ENCODE results near the gene PFDN2.

Gene PFDN2

DNA sequence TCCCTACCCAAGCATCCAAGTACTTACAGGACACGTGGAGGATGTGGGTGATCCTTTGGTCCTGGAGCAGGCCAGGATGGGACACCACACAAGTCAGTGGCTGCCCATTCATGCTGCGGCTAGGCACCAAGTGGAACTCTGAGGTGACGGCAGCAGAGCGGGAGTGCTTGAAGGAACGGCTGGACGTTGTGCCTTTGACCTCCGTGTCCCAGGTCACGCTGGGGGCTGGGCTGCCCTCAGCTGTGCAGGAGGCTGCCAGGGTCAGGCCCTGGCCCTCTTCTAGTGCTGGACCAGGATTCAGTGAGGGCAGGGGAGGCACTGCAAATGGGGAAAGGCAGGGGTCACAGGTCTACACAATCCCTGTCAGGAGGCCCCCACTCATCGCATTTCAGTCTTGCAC is 40.4 kb downstream of the PFDN2 start:
- TF ChIP-seq, protein P1, sequence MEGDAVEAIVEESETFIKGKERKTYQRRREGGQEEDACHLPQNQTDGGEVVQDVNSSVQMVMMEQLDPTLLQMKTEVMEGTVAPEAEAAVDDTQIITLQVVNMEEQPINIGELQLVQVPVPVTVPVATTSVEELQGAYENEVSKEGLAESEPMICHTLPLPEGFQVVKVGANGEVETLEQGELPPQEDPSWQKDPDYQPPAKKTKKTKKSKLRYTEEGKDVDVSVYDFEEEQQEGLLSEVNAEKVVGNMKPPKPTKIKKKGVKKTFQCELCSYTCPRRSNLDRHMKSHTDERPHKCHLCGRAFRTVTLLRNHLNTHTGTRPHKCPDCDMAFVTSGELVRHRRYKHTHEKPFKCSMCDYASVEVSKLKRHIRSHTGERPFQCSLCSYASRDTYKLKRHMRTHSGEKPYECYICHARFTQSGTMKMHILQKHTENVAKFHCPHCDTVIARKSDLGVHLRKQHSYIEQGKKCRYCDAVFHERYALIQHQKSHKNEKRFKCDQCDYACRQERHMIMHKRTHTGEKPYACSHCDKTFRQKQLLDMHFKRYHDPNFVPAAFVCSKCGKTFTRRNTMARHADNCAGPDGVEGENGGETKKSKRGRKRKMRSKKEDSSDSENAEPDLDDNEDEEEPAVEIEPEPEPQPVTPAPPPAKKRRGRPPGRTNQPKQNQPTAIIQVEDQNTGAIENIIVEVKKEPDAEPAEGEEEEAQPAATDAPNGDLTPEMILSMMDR (IDR thresholded peaks at IDR 0.05; ENCODE audit: low read depth, low read length): no peak
- DNase-seq (ENCODE audit: low read depth in 2 of 2): no peak
- no peak overlapping the region for H3K4me3 ChIP-seq (replicated peaks in 1 of 2; ENCODE audit: low read depth in 2 of 2, low read length in 2 of 2)

DNA sequence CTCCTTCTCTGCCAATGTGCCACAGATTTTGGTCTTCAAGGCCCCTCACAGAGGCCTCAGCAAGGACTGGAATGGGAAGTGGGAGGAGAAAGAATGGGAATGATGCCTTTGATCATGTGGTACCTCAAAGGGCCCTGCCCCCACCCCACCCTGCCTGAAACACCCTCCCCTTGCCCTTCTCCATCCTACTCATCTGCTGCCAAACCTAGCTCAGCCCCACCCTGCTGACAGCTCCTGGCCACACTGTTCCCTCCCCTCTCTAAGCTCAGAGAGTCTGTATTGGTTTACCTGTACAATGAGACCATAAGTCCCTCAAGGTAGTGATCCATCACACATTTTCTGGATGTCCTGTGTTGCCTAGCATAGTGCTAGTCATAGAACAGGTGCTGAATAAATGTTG is 41.4 kb downstream of the PFDN2 start:
- TF ChIP-seq, protein P1 (IDR thresholded peaks at IDR 0.05; ENCODE audit: low read depth, low read length): no peak
- DNase-seq (ENCODE audit: low read depth in 2 of 2): no peak
- no peak overlapping the region for H3K4me3 ChIP-seq (replicated peaks in 1 of 2; ENCODE audit: low read depth in 2 of 2, low read length in 2 of 2)

- no peak for DNase-seq (ENCODE audit: low read depth in 2 of 2)
- no peak overlapping the region for H3K4me3 ChIP-seq (replicated peaks in 1 of 2; ENCODE audit: low read depth in 2 of 2, low read length in 2 of 2)
- TF ChIP-seq, protein P1 (IDR thresholded peaks at IDR 0.05; ENCODE audit: low read depth, low read length): no peak
Measured at GRCh38 chr1:161074676-161075368, 43.0 kb downstream of the PFDN2 start.

DNA sequence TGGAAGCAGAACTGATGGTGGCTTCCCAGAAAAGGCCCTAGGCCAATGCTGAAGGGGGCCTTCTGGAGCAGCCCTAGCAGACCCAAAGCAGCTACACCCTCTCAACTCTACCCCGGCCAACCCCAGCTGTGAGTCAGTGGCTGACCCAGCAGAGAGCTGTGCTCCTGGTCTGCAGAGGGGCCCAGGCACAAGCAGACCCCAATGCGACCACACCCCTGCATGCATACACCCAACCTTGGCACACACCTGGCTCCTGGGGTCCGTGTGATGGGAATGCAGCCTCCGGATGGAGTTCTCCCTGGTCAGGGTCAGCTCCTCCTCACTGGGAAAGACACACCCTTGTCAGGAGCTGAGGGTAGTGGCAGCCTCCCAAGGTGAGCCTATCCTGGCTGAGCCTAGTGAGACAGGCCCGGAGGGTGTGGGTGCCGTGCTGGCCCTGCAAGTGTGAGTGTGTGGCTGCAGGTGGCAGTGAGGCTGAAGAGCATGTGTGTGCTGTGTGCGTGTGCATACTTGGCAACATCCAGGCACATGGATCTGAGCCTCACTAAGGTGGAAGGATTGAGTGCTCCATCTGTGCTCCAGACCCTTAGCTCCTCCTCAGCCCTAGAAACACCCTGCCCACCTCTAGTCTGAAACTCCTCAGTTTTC is 44.2 kb downstream of the PFDN2 start:
- DNase-seq (ENCODE audit: low read depth in 2 of 2): no peak
- TF ChIP-seq, protein P1 (IDR thresholded peaks at IDR 0.05; ENCODE audit: low read depth, low read length): no peak
- no peak overlapping the region for H3K4me3 ChIP-seq (replicated peaks in 1 of 2; ENCODE audit: low read depth in 2 of 2, low read length in 2 of 2)

GRCh38 chr1:161072751-161073449 is 44.9 kb downstream of the PFDN2 start:
- TF ChIP-seq, protein P1 (IDR thresholded peaks at IDR 0.05; ENCODE audit: low read depth, low read length): no peak
- H3K4me3 ChIP-seq (replicated peaks in 1 of 2; ENCODE audit: low read depth in 2 of 2, low read length in 2 of 2): no peak overlapping the region
- DNase-seq (ENCODE audit: low read depth in 2 of 2): no peak

- no peak overlapping the region for H3K4me3 ChIP-seq (replicated peaks in 1 of 2; ENCODE audit: low read depth in 2 of 2, low read length in 2 of 2)
- TF ChIP-seq, protein P1 (IDR thresholded peaks at IDR 0.05; ENCODE audit: low read depth, low read length): peak; percentile 71
- peak; percentile 66 to 72 for DNase-seq (ENCODE audit: low read depth in 2 of 2)
Measured at GRCh38 chr1:161071886-161072371, 45.9 kb downstream of the PFDN2 start.
